ENCODE results near the gene TMC4.
"Not testable (repeated sequence)": the region's sequence is repeated elsewhere in the genome, so short reads cannot be mapped to it uniquely, and the experiment has no call there.

DNA sequence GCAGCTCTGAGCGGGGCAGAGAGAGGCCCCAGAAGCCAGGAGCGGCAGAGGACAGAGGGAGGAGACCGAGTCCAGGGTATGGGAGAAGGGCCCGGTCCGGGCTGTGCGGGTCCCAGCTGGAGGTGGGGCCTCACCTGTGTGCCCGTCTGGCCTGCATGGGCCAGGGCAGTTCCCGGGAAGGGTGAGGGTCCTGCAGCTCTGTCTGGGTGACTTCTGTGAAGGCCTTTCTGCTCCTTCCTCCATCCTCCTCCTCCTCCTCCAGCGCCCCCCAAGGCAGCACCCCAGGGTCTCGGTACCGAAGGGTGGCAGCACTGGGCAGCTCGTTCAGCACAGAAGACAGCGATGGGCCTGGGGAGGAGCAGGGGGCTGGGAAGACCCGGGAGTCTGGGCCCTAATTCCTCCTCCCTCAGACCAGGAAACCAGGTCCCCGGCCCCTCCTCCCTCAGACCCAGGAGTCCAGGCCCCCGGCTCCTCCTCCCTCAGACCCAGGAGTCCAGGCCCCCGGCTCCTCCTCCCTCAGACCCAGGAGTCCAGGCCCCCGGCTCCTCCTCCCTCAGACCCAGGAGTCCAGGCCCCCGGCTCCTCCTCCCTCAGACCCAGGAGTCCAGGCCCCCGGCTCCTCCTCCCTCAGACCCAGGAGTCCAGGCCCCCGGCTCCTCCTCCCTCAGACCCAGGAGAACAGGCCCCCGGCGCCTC lies 1.1 kb downstream of the TMC4 start:
- TF ChIP-seq, protein P1, sequence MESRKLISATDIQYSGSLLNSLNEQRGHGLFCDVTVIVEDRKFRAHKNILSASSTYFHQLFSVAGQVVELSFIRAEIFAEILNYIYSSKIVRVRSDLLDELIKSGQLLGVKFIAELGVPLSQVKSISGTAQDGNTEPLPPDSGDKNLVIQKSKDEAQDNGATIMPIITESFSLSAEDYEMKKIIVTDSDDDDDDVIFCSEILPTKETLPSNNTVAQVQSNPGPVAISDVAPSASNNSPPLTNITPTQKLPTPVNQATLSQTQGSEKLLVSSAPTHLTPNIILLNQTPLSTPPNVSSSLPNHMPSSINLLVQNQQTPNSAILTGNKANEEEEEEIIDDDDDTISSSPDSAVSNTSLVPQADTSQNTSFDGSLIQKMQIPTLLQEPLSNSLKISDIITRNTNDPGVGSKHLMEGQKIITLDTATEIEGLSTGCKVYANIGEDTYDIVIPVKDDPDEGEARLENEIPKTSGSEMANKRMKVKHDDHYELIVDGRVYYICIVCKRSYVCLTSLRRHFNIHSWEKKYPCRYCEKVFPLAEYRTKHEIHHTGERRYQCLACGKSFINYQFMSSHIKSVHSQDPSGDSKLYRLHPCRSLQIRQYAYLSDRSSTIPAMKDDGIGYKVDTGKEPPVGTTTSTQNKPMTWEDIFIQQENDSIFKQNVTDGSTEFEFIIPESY (IDR thresholded peaks at IDR 0.05; ENCODE audit: borderline replicate concordance, low read depth): not testable (repeated sequence)
- TF ChIP-seq, protein P2, sequence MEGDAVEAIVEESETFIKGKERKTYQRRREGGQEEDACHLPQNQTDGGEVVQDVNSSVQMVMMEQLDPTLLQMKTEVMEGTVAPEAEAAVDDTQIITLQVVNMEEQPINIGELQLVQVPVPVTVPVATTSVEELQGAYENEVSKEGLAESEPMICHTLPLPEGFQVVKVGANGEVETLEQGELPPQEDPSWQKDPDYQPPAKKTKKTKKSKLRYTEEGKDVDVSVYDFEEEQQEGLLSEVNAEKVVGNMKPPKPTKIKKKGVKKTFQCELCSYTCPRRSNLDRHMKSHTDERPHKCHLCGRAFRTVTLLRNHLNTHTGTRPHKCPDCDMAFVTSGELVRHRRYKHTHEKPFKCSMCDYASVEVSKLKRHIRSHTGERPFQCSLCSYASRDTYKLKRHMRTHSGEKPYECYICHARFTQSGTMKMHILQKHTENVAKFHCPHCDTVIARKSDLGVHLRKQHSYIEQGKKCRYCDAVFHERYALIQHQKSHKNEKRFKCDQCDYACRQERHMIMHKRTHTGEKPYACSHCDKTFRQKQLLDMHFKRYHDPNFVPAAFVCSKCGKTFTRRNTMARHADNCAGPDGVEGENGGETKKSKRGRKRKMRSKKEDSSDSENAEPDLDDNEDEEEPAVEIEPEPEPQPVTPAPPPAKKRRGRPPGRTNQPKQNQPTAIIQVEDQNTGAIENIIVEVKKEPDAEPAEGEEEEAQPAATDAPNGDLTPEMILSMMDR (IDR thresholded peaks at IDR 0.05): not testable (repeated sequence)

Data from SK-N-SH (cell line).